DMS 273 (cell line): ENCODE measurements around the gene BMPR1A.
"Not testable (repeated sequence)": the region's sequence is repeated elsewhere in the genome, so short reads cannot be mapped to it uniquely, and the experiment has no call there.

Experiments used
- DNase-seq: peaks from one replicate; lab custom pipeline; 2025; ENCODE audit not compliant: unreplicated experiment; lab: John Stamatoyannopoulos, UW

BMPR1A gene

GRCh38 chr10:86964061-86964846 is 207.8 kb downstream of the BMPR1A start:
- DNase-seq, result no peak

GRCh38 chr10:86964847-86965190 is 208.4 kb downstream of the BMPR1A start:
- DNase-seq, result no peak

GRCh38 chr10:86965986-86966654 is 209.7 kb downstream of the BMPR1A start:
- DNase-seq, result no peak

DNA sequence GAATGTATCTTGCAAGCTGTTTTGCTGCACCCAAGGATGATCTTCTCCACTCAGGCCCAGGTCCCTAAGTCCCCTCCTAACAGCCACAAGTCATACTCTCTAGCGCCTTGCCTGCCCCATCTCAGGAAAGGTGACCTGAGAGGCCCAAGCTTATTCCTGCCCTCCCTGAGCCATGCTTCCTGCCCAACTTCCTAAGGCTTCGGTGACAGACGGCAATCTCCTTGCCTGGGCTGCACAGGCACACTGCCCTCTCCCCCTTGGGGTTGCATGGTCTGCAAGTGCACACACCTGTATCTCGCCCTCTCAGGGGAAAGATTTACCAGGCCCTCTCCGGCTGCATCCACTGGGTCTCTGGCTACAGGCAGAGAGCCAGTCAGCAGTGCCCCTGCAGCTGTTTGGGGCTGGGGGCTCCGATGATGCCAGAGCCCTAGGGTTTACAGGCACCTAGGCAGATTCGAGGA is 211.1 kb downstream of the BMPR1A start:
- no peak for DNase-seq

- peak; percentile 77 for DNase-seq
Measured at GRCh38 chr10:86968271-86968993, 212.0 kb downstream of the BMPR1A start, which contains the start of gene ADIRF. Gene ADIRF (plus strand): TSS chr10:86968482. CDS start chr10:86968545, 63 bp downstream.

DNA sequence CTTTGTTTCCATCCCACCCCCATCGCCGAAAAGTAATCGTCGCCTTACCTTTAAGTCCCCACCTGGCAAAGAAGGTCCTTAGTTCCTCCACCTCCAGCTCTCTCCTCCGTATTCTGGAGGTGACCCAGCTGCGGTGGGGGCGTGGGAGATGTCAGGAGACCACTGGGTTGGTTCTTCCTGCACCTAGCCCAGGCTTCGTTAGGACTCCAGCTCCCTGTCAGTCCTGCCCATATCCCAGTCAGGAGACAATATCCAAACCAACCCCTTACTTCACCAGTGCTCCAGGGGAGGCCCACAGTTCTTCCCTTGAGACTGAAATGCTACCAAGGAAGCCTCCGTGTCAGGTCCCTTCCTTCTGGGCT is 212.6 kb downstream of the BMPR1A start:
- DNase-seq, result peak; percentile 31

DNA sequence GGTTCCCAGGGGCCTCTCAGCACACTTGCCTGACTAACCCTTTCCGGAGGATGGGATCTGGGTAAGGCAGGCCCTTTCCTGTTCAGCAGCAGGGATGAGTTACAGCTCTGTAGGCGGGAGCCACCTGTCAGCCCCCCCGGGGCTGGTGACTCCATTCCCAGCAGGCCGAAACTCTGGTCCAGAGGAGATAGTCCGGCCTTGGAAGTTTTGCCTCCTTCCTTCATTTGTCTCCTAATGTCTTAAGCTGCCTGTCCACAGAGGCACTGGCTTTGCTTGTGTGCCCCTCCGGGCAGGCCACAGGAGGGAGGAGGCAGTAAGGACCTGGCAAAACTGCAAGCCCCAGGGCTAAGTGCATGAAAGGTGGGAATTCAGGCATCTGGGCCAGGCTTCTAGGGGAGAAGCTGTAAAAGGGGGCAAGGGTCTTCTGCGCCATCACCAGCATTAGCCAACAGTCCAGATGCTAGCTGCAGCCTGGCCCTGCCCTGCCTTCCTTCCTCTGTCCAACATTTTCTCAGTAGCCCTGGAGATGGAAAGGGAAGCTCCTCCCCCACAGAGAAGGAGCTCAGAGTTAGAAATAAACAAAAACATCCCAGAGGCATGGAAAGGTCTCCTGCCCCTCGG is 213.1 kb downstream of the BMPR1A start:
- DNase-seq, result peak; percentile 55

DNA sequence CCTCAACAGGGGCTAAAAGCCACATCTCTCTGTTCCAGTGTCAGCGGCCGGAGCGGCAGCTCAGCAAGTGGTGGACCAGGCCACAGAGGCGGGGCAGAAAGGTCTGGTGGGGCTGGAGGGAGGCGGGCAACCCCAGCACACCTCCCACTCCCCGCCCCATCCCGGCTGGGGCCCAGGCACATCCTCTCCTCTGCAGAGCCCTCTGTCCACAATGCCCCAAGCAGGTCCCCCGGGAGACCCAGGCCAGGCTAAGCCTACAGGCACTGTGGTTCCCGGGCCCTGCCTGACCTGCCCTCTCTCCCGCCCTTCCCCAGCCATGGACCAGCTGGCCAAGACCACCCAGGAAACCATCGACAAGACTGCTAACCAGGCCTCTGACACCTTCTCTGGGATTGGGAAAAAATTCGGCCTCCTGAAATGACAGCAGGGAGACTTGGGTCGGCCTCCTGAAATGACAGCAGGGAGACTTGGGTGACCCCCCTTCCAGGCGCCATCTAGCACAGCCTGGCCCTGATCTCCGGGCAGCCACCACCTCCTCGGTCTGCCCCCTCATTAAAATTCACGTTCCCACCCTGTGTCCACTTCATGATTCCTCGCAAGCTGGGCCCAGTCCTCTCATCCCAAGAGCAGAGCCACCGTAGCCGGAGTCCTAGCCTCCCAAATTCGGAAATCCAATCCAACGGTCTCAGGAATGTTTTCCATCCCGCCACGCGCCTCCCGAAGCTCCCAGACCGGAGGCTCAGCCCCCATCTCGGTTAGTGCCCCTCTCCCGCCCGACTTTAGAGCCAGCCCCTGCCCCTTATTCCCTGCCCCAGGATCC is 214.0 kb downstream of the BMPR1A start:
- no peak for DNase-seq

DNA sequence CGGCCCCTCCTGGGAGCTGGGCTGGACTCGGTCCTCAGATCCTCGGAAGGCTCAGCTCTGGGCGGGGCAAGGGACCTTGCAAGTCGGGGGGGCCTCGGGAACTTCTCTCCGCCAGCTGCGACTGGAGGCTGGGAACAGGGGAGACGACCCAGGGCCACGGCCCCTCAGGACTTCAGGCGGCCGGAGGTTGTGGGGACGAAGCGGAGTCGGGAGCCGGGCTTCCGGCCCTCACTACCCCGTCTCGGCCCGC is 214.5 kb downstream of the BMPR1A start:
- DNase-seq, result peak; percentile 69

- peak; percentile 69 for DNase-seq
Measured at GRCh38 chr10:86971232-86971991, 215.0 kb downstream of the BMPR1A start.

DNA sequence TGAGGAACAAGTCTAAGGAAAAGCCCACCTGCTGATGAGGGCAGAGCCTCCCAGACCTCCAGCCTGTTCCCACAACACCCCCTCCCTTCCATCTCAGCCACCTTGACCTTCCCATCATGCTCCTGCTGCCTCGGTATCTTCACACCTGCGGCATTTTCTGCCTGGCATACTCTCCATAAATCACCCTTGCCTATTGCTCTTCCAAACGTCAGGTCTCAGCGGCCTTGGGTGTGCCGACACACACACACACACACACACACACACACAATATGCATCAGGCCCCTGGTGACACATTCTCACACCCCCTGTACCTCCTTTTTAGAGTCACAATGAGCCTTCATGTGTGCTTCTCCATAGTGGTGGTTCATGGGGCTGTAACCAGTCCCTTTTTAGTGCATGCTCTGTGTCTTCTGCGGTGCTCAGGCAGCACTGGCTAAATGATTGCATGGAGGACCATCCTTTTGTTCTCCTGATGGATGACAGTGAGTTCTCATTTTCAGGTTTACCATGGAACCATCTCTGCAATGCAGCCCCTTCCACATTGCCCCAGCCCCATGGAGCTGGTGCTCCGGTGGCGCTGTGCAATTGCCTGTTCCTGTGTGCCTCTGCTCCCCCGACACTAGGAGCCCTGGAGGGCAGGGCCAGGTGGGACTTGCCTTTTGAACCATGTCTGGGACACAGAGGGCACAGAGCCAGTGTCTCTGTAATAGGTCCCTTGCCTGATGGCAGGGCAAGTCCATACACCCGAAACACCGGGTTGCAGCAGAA is 216.4 kb downstream of the BMPR1A start:
- no peak for DNase-seq

GRCh38 chr10:86974484-86974883 is 218.1 kb downstream of the BMPR1A start:
- no peak for DNase-seq

DNA sequence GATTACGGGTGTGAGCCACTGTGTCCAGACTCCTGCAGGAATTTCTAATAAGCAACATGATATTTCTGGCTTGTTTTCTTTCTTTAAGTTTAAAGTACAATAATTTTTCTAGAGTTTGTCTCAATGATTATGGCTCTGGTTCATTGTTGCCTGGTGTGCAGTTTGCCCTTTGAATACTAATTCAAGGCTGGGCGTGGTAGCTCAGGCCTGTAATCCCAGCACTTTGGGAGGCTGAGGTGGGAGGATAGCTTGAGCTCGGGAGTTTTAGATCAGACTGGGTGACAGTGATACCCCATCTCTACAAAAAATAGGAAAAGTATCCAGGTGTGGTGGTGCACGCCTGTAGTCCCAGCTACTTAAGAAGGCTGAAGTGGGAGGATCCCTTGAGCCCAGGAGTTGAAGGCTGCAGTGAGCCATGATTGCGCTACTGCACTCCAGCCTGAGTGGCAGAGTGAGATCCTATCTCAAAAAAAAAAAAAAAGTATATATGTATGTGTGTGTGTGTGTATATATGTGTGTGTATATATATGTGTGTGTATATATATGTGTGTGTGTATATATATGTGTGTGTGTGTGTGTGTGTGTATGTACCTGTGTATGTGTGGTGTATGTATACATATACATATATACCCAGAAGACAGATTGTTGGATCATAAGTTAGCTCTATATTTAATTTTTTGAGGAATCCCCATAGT is 220.1 kb downstream of the BMPR1A start:
- DNase-seq, result no peak

GRCh38 chr10:86978457-86978856 is 222.0 kb downstream of the BMPR1A start:
- DNase-seq, result not testable (repeated sequence)

GRCh38 chr10:86979296-86979818 is 222.9 kb downstream of the BMPR1A start:
- DNase-seq, result no peak

GRCh38 chr10:86979977-86980448 is 223.6 kb downstream of the BMPR1A start:
- no peak for DNase-seq

DNA sequence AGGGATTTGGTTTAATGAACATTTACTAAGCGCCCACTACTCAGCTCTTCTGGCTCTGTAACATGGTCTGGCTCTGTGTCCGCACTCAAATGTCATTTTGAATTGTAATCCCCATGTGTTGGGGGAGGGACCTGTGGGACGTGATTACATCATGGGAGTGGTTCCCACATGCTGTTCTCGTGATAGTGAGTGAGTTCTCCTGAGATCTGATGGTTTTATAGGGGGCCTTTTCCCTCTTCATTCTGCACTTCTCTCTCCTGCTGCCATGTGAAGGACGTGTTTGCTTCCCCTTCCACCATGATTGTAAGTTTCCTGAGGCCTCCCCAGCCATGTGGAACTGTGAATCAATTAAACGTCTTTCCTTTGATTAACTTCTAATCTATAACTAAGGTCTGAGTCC is 224.6 kb downstream of the BMPR1A start:
- not testable (repeated sequence) for DNase-seq

DNA sequence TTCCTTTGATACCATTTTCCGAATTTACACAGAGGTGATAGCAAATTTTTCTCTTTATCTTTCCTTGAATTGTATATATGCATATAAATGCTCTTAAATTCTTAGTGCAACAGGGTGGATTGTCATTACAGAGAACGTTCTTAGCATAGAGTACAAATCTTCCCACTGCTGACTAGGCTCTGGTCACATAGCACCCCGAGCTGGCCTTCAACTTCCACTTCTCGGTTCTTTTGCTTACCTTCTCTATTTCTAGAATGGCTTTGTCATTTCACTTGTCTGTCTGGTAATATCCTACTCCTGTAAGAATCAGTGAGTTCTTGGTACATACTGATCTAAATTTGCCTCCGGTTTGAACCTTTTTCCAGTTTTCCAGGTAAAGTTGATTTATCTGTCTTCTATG is 225.3 kb downstream of the BMPR1A start:
- no peak for DNase-seq
